Mesenchymal stem cell (in vitro differentiated cells and primary cell): Measurements from ENCODE around the gene ZNF652.

Experiments
- DNase-seq: peaks from one replicate; pipeline ENCODE4 v3.0.0-alpha.2; 2013
- H2AFZ ChIP-seq: one replicate; pipeline ENCODE4 v1.6.1; 2013; ENCODE audit warnings: low read depth, mild to moderate bottlenecking, control low read depth, inconsistent platforms, low read length, moderate library complexity
- H2AK5ac ChIP-seq: 2 replicates; pipeline ENCODE4 v1.6.1; 2013; ENCODE audit warnings: low read length, moderate library complexity, mild to moderate bottlenecking, inconsistent platforms; ENCODE audit not compliant: severe bottlenecking
- H2BK120ac ChIP-seq: one replicate; pipeline ENCODE4 v1.6.1; 2013; ENCODE audit warnings: low read depth, mild to moderate bottlenecking, inconsistent platforms, low read length, moderate library complexity
- H2BK12ac ChIP-seq, 2 experiments: one replicate each; pipeline ENCODE4 v1.6.1; 2013; ENCODE audit warnings: inconsistent platforms in 2 of 2, low read length in 2 of 2, mild to moderate bottlenecking in 2 of 2, moderate library complexity in 2 of 2, control low read depth in 1 of 2
- H2BK15ac ChIP-seq: one replicate; pipeline ENCODE4 v1.6.1; 2013; ENCODE audit warnings: mild to moderate bottlenecking, low read depth, inconsistent platforms; ENCODE audit not compliant: poor library complexity, severe bottlenecking
- H2BK5ac ChIP-seq: 2 replicates; pipeline ENCODE4 v1.6.1; 2013; ENCODE audit warnings: low read depth, mild to moderate bottlenecking, low read length, control low read depth, inconsistent platforms; ENCODE audit not compliant: poor library complexity, severe bottlenecking
- H3K14ac ChIP-seq, 2 experiments: one replicate each; pipeline ENCODE4 v1.6.1; 2013; ENCODE audit warnings: inconsistent platforms in 2 of 2, low read length in 2 of 2, control low read depth in 1 of 2, mild to moderate bottlenecking in 1 of 2, moderate library complexity in 1 of 2
- H3K18ac ChIP-seq, 2 experiments: one replicate each; pipeline ENCODE4 v1.6.1; 2013; ENCODE audit warnings: inconsistent platforms in 2 of 2, low read length in 2 of 2, control low read depth in 1 of 2, low read depth in 1 of 2, mild to moderate bottlenecking in 1 of 2
- H3K23ac ChIP-seq, 2 experiments: one replicate each; pipeline ENCODE4 v1.6.1; 2013; ENCODE audit warnings: inconsistent platforms in 2 of 2, low read length in 2 of 2, mild to moderate bottlenecking in 2 of 2, moderate library complexity in 2 of 2, control low read depth in 1 of 2
- H3K27ac ChIP-seq: 2 replicates; pipeline ENCODE4 v1.5.1; 2013; ENCODE audit warnings: mild to moderate bottlenecking, moderate library complexity, low read length, control low read depth, inconsistent platforms; ENCODE audit not compliant: poor library complexity, severe bottlenecking
- H3K27me3 ChIP-seq, 2 experiments: 2 replicates each; pipeline versions ENCODE4 v1.6.1 to v1.7.0; 2013; ENCODE audit warnings: low read length in 2 of 2, mild to moderate bottlenecking in 2 of 2, moderate library complexity in 2 of 2, control low read depth in 1 of 2, inconsistent platforms in 1 of 2; ENCODE audit not compliant: control insufficient read depth in 1 of 2, insufficient read depth in 1 of 2
- H3K36me3 ChIP-seq, 2 experiments: 2 replicates each; pipeline versions ENCODE4 v1.6.1 to v1.7.0; 2013; ENCODE audit warnings: low read length in 2 of 2, control low read depth in 1 of 2, inconsistent platforms in 1 of 2, low read depth in 1 of 2, mild to moderate bottlenecking in 1 of 2; ENCODE audit not compliant: insufficient read depth in 2 of 2, control insufficient read depth in 1 of 2
- H3K4ac ChIP-seq, 2 experiments: one replicate each; pipeline ENCODE4 v1.6.1; 2013; ENCODE audit warnings: inconsistent platforms in 2 of 2, low read length in 2 of 2, mild to moderate bottlenecking in 2 of 2, moderate library complexity in 2 of 2, control low read depth in 1 of 2, low read depth in 1 of 2
- H3K4me1 ChIP-seq: 2 replicates; pipeline ENCODE4 v1.6.1; 2013; ENCODE audit warnings: low read depth, low read length, control low read depth; ENCODE audit not compliant: control insufficient read depth, insufficient read depth
- H3K4me2 ChIP-seq: 2 replicates; pipeline ENCODE4 v1.6.1; 2013; ENCODE audit warnings: low read length, mild to moderate bottlenecking, inconsistent platforms; ENCODE audit not compliant: poor library complexity, severe bottlenecking
- H3K4me3 ChIP-seq, 2 experiments: 2 replicates each; pipeline versions ENCODE4 v1.5.1 to v1.7.0; 2013; ENCODE audit warnings: low read length in 2 of 2, mild to moderate bottlenecking in 2 of 2, control low read depth in 1 of 2, low read depth in 1 of 2; ENCODE audit not compliant: insufficient read depth in 1 of 2
- H3K79me1 ChIP-seq: replicated peaks from 2 replicates; pipeline ENCODE4 v1.6.1; 2013; ENCODE audit warnings: mild to moderate bottlenecking, control low read depth, low read length, inconsistent platforms; ENCODE audit not compliant: poor library complexity, severe bottlenecking
- H3K9ac ChIP-seq: 2 replicates; pipeline ENCODE4 v1.7.0; 2013; ENCODE audit warnings: mild to moderate bottlenecking, low read length, moderate library complexity
- H3K9me3 ChIP-seq: 2 replicates; pipeline ENCODE4 v1.7.0; 2013; ENCODE audit warnings: mild to moderate bottlenecking, low read length; ENCODE audit not compliant: control insufficient read depth
- H4K8ac ChIP-seq: one replicate; pipeline ENCODE4 v1.6.1; 2013; ENCODE audit warnings: inconsistent platforms, mild to moderate bottlenecking, low read length, moderate library complexity
- H4K91ac ChIP-seq: one replicate; pipeline ENCODE4 v1.6.1; 2013; ENCODE audit warnings: mild to moderate bottlenecking, low read length, inconsistent platforms
- WGBS: methylation state at CpG from one replicate; pipeline ENCODE4 v1.1.7; 2013; ENCODE audit warnings: mixed read lengths; 5-methylcytosine and 5-hydroxymethylcytosine counted together

ZNF652 gene

GRCh38 chr17:49402706-49403105, 40.7 kb upstream of the ZNF652 start:
- H2BK5ac ChIP-seq = no peak overlapping the region
- 94% methylated on average over 6 of the region's 6 CpGs for WGBS

GRCh38 chr17:49401971-49402611, 40.0 kb upstream of the ZNF652 start:
- WGBS = 83% methylated on average over 6 of the region's 6 CpGs
- H4K8ac ChIP-seq = no peak overlapping the region
- no peak overlapping the region for H3K23ac ChIP-seq
- no peak overlapping the region for H3K18ac ChIP-seq
- no peak overlapping the region for H3K27ac ChIP-seq
- H4K91ac ChIP-seq = no peak overlapping the region
- H2BK15ac ChIP-seq = no peak overlapping the region
- H3K4me3 ChIP-seq = no peak overlapping the region
- H3K14ac ChIP-seq = no peak overlapping the region
- H3K27me3 ChIP-seq = peaks cover 2 to 5% of the 10 kb centered on the region in 2 experiments
- DNase-seq = no peak
- no peaks in the 10 kb centered on the region for H3K9me3 ChIP-seq
- H3K4me2 ChIP-seq = no peak overlapping the region
- H3K4me1 ChIP-seq = no peaks in the 10 kb centered on the region
- no peak overlapping the region for H2AFZ ChIP-seq
- H2AK5ac ChIP-seq = no peak overlapping the region
- no peak overlapping the region for H2BK120ac ChIP-seq
- no peak overlapping the region for H3K9ac ChIP-seq
- H3K4ac ChIP-seq = no peak overlapping the region
- H3K79me1 ChIP-seq = peaks cover 4% of the 10 kb centered on the region
- H2BK5ac ChIP-seq = no peak overlapping the region
- H3K36me3 ChIP-seq = peaks cover 44 to 46% of the 10 kb centered on the region in 2 experiments
- H2BK12ac ChIP-seq = no peak overlapping the region

More at GRCh38 chr17:49402706-49403105, 40.7 kb upstream of the ZNF652 start:
- Histone ChIP-seq H3K79me1 (peaks cover 6% of the 10 kb centered on the region), H3K4ac (no peak overlapping the region), H3K9ac (no peak overlapping the region), H2AK5ac (no peak overlapping the region), H4K8ac (no peak overlapping the region), H2BK15ac (no peak overlapping the region), H3K4me2 (no peak overlapping the region), H3K27ac (no peak overlapping the region), H2AFZ (no peak overlapping the region), H2BK12ac (no peak overlapping the region), H3K23ac (no peak overlapping the region), H2BK120ac (no peak overlapping the region), H3K4me1 (no peaks in the 10 kb centered on the region), H3K27me3 (peaks cover 0 to 2% of the 10 kb centered on the region in 2 experiments), H4K91ac (no peak overlapping the region), H3K36me3 (peaks cover 48 to 50% of the 10 kb centered on the region in 2 experiments), H3K18ac (no peak overlapping the region), H3K4me3 (no peak overlapping the region), H3K9me3 (no peaks in the 10 kb centered on the region), H3K14ac (no peak overlapping the region)
- DNase-seq = no peak

- no peak overlapping the region for H3K4ac ChIP-seq
- no peak overlapping the region for H3K23ac ChIP-seq
- peaks cover 23 to 32% of the 10 kb centered on the region in 2 experiments for H3K36me3 ChIP-seq
- no peak for DNase-seq
- no peaks in the 10 kb centered on the region for H3K4me1 ChIP-seq
- H2BK120ac ChIP-seq = no peak overlapping the region
- H2BK5ac ChIP-seq = no peak overlapping the region
- no peak overlapping the region for H3K14ac ChIP-seq
- H3K79me1 ChIP-seq = peaks cover 2% of the 10 kb centered on the region
- no peak overlapping the region for H3K18ac ChIP-seq
- H3K9ac ChIP-seq = no peak overlapping the region
- H4K8ac ChIP-seq = no peak overlapping the region
- no peak overlapping the region for H4K91ac ChIP-seq
- WGBS = 98% methylated on average over 3 of the region's 3 CpGs
- H3K27me3 ChIP-seq = peaks cover 4 to 5% of the 10 kb centered on the region in 2 experiments
- no peak overlapping the region for H2AFZ ChIP-seq
- H2AK5ac ChIP-seq = no peak overlapping the region
- no peak overlapping the region for H3K4me3 ChIP-seq
- H3K9me3 ChIP-seq = no peaks in the 10 kb centered on the region
- no peak overlapping the region for H2BK12ac ChIP-seq
- no peak overlapping the region for H2BK15ac ChIP-seq
- H3K4me2 ChIP-seq = no peak overlapping the region
- H3K27ac ChIP-seq = no peak overlapping the region
Measured at GRCh38 chr17:49399995-49400394, 37.9 kb upstream of the ZNF652 start.

GRCh38 chr17:49397586-49397985, 35.5 kb upstream of the ZNF652 start:
- H4K91ac ChIP-seq = no peak overlapping the region
- H2AFZ ChIP-seq = no peak overlapping the region
- no peak overlapping the region for H3K4ac ChIP-seq
- no peak overlapping the region for H2BK5ac ChIP-seq
- no peak overlapping the region for H3K9ac ChIP-seq
- H2BK15ac ChIP-seq = no peak overlapping the region
- H3K36me3 ChIP-seq = peaks cover 1 to 8% of the 10 kb centered on the region in 2 experiments
- H2AK5ac ChIP-seq = no peak overlapping the region
- H3K79me1 ChIP-seq = no peaks in the 10 kb centered on the region
- H3K4me3 ChIP-seq = no peak overlapping the region
- H3K14ac ChIP-seq = no peak overlapping the region
- no peak overlapping the region for H2BK12ac ChIP-seq
- H3K23ac ChIP-seq = no peak overlapping the region
- no peaks in the 10 kb centered on the region for H3K9me3 ChIP-seq
- H3K4me2 ChIP-seq = no peak overlapping the region
- 75% methylated on average over 4 of the region's 4 CpGs for WGBS
- H3K4me1 ChIP-seq = peaks cover 2% of the 10 kb centered on the region
- no peak overlapping the region for H2BK120ac ChIP-seq
- H3K18ac ChIP-seq = no peak overlapping the region
- no peak for DNase-seq
- peaks cover 4 to 5% of the 10 kb centered on the region in 2 experiments for H3K27me3 ChIP-seq
- no peak overlapping the region for H3K27ac ChIP-seq
- H4K8ac ChIP-seq = no peak overlapping the region
